Activated T-cell treated with anti-CD3 and anti-CD28 coated beads for 48 hours (primary cell): ENCODE data around the gene FCER1G.

Experiments
- DNase-seq: peaks from one replicate; pipeline ENCODE4 v3.0.0-alpha.2; 2020; ENCODE audit warnings: low read depth

FCER1G gene

DNA sequence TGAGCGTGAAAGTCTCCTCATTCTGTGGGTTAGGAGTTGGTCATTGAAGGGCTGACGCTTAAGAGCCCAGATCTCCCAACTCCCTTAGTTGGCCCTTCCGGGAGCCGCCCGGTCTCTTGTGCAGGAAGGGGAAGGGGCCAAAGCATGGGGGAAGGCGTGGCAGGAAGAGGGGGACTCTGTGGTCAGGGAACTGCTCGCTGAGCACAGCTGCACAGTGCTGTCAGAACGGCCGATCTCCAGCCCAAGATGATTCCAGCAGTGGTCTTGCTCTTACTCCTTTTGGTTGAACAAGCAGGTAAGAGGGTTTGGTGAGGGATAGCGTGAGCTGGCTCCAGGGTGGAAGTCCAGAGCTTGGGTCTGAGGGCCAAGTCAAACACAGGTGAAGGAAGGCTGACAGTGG, at the start of gene FCER1G:
Gene FCER1G (plus strand): TSS at position 220 of the 400 bp plus-strand sequence. CDS start 27 bp downstream, at position 247.
- no peak for DNase-seq

DNA sequence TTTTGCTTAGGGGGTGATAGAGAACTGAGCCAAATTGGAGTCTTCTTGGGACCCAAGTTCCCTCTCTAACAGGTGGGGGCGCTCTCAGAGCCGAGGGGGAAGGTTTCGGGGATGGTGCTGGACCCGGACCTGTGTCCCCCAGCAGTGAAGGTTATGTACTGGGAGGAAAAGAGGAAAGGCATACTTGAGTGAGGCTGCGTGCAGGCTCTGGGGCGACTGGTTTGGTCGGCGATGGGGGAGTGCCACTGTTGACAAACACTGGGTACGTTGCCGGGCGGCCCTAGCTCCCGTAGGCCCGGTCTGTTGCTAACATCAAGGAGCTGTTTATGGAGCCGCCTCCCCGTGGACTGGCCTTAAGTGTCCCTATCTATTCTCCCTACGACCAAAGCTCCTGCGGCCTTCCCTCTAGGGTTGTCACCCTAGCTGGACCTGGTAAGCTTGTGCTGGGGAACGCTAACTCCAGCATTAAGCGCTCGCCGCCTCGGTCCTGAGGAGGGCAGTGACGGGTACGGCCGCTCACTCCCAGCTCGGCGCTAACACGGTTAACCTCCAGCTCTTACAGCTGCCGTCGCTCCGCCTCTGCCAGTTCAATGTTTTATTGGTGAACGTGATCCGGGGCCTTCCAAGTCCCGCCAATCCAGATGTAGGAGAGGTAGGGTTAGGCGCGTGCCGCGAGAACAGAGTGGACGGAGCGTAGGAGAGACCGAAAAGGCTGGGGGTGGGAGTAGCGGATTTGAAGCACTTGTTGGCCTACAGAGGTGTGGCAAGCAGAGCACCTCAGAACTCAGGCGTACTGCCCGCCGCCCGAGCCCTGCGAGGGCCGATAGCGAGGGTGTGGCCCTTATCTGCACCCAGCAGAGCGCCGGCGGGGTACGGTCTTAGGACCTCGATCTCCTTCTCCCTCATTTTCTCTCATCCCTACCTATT, 49.1 kb upstream of the FCER1G start, which contains the start of gene PPOX:
Gene PPOX (plus strand): TSS at position 685 of the 927 bp plus-strand sequence. CDS start 422 bp downstream, outside the sequence.
- peak; percentile 84 for DNase-seq

DNA sequence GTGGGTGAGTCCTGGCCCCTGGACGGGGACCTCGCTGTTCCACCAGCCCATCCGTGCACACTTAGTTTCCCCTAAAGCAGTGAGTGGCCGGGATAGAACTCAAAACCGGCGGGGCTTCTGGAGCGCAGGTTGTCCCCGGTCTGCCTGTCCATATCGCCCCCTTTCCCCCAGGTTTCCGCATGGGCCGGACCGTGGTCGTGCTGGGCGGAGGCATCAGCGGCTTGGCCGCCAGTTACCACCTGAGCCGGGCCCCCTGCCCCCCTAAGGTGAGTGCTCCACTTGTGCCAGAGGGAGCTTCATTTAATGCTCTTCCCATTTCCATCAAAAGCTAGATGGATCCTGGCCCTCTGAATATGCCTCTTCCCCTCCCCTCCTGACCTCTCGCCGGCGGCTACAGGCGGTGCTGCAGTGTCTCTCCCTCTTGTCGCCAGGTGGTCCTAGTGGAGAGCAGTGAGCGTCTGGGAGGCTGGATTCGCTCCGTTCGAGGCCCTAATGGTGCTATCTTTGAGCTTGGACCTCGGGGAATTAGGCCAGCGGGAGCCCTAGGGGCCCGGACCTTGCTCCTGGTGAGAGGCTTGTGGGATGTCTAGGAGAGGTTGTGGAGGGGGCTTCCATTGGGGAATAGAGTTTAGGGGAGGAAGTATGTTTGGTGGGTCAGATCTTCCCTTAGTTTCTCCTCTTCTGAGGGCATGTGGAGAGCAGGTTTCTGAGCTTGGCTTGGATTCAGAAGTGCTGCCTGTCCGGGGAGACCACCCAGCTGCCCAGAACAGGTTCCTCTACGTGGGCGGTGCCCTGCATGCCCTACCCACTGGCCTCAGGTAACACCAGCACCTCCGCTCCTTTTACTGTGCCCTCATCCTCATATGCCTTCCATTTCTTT, 48.2 kb upstream of the FCER1G start:
- DNase-seq = no peak

DNA sequence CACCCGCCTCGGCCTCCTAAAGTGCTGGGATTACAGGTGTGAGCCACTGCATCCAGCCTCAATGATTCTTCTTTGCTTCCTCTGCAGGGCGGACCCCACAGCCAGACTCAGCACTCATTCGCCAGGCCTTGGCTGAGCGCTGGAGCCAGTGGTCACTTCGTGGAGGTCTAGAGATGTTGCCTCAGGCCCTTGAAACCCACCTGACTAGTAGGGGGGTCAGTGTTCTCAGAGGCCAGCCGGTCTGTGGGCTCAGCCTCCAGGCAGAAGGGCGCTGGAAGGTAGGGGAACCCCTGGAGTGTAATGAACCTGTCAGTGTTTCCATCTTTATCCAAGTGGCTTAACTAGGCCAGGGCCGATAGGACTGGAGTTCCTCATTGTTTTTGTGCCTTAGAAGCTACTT, 46.2 kb upstream of the FCER1G start:
- DNase-seq = no peak

DNA sequence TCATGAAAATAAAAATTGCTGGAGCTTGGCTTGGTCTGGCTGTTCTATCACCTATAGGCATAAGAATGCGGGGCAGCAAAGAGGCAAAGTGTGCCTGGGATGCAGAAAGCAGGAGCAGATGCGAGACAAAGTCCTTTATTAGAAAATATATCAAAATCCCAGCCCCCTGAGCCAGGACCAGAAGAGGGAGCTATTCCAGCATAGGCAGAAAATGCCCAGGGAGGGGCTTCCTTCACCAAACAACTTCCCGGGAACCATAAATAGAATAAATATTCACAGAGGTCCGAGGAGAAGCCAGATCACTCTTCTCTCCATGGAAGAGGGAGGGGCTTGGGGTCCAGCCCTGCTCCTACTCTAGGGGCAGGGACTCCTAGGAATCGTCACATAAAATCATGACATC, 43.9 kb upstream of the FCER1G start:
- DNase-seq = no peak

DNA sequence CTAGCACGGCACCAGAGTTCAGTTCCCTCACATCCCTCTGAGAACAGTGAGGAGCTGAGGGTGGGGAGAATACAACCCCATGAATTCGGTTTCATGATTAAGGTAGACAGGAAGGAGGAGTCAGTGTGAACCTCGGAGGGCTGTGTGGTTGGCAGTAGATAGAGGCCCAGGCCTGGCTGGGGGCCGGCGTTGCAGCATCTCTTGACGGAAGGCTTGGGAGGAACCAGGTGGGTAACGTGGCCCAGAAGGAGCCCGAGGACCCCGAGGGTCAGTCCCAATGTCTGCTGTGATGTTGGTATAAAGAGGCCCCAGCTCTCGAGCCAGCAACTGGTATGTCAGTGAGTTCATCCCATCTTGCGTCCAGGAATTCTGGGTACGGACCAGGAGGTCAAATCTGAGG, 43.4 kb upstream of the FCER1G start:
- no peak for DNase-seq

DNA sequence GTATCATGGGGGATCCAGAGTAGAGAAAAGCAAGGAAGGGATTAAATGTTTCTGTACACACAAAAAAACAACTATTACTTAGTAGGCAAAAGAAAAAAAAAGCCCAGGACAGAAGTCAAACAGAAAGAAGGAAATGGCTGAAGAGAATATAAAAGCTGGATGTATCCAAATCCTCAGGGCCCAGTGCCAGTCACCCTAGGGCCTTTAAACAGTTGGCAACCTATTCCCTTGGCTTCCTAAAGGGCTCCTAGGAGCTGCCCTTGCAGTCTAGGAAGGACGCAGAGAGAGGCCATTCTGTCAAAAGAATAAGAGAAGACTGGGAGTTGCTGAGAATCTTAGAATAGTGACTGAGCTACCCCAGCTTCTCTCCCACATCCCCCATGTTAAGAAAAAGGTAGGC, 42.7 kb upstream of the FCER1G start:
- DNase-seq = no peak

DNA sequence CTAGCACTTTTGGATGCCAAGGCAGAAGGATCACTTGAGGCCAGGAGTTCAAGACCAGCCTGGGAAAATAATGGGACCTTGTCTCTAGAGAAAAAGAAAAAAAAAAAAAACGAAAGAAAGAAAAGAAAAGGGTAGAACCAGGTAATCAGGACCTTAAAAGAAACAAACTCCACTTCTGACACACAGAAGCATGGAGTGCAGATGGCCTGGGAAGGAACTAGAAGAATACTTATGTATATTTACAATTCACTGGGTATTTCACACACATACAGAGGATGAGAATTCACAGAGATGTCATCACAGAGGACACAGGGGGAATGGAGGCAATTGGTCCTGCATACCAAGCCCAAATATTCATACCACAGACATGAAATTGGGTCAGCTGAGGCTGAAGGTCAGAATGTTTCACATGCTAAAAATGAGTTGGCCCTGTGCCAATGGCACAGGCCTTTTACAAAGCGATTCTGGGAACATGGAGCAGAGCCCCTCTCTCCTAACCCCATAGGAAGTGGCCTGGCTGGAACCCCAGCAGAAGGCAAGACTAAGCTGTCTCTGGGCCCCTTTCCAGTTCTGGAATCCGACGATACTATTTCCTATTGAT, 42.2 kb upstream of the FCER1G start:
- DNase-seq = no peak

DNA sequence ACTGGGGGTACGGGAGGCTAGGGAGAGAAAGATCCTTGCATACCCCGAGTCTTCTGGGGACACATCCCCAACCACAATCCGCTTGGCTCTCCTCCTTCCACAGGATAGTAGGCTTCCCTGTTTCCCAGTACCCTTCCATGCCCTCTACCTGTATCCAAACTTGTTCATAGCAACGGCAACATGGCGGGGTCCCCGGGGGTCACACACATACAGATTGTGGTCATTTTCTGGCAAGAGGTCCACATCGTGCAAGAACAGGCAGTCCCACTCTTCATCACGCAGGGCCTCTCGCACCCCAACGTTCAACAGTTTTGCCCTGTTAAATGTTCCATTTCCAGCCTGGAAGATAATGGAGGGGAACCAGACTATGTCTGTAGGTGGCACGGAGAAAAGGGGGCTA, 41.4 kb upstream of the FCER1G start:
- DNase-seq = no peak

DNA sequence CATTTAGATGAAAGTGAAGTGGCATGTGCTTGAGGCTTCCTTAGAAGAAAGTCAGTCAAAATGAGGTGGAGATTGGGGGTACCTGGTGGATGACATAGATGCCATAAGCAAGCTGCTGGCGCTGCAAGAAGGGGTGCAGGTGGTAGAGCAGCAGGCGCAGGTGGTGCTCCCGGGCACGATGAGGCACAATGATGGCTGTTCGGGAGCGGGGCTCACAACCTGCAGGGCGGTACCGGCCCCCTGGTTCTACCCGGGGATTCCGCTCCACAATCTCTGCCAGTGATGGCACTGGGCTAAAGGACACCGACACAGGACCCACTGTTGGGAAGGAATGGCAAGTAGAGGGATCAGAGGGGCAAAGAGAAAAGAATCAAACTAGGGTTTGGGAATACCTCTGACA, 40.2 kb upstream of the FCER1G start:
- DNase-seq = no peak

DNA sequence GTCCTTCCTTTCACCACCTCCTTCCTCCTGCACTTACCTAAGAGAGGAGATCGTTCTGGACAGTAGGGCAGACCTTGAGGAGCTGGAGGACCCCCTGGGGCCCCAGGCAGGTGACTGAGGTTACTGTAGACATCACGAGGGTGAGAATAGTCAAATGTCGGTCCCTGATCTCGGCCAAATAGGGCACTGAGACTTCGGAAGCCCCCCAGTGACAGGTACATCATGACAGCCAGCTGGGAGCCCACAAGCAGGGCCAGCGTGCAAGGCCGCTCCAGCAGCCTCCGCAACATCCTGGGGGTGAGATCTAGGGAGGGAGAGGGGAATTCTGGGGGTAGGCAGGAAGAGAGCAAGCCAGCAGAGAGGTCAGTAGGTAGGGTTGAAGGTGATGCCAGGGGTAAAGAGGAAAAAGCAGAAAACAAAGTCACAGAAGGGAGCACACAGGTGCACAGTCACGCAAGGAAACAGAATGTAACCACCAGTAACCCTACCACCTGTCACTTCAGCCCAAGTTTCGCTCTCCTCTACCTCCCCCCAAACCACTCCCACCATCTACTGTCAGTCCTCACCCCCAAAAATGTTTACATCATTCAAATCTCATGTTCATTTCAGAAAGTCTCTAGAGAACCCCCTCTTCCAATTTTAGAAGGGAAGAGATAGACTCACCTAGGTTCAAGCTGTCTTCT, 39.2 kb upstream of the FCER1G start:
- DNase-seq = no peak

DNA sequence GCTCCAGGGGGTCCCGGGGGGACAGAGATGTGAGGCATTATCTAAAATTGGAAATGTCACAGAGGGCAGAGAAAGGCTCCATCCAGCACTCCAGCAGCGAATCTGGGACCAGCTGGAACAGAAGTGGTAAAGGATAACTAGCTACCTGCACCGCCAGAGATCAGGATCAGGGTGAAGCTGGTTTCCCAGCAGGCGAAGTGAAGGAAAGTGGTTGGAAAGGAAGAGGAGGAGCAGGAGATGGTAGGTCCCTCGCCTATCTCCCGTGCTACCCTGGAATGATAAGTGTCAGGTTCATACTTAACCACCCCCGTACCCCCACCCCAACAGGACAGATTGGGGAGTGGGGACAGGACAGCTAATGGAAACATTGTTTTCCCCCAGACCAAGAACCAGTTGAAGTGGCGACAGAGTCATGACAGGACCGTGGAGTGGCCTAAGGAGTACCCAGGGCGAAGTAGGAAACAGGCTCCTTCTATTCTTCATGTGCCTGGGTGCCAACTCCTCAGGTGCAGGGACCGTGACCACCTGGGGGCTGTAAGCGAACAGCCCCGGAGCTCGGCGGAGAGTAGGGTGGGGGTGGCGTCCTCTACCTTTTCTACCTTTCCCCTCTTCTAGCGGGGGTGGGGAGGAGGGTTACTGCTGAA, 38.5 kb upstream of the FCER1G start:
- DNase-seq = no peak

DNA sequence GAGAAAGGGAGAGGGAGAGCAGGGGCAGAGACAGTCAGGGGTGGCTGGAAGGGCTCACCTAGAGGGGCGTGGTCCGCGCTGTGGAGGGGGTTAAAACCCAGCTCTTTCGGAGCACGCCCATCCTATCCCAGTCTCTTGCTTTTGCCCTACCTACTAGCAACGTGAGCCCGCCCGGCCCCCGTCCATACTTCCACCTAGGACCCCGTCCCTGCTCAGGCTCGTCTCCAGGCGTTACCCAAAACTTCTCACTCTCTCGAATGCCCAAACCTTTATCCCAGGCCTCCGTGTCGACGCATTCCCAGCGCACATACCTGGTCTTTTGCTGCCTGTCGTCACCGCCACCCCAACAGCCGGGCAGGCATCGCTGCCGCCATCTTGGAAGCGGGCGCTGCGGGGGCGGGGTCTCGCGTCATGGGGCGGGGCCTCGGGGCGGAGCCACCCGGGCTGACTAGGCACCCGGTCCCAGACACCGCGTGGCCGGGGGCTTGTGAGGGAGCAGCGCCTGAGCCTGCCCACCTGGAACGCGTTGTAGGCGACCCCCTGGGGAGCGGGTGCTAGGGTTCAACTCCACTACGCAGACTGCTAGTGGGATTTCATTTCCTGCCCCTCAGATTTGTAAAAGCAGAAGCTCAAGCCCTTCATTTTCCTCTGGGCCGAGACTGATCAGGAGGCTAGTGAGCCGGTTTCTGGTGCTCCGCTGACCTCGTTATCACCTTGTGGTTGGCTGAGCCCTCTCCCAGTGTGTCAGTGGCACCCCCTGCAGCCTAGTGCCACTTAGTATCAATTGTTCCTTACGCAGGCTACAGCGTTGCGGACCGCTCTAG, 37.8 kb upstream of the FCER1G start, which contains the start of gene B4GALT3:
Gene B4GALT3 (minus strand): TSS at position 396 of the 824 bp plus-strand sequence. CDS start 1,447 bp downstream, outside the sequence.
- DNase-seq = peak; percentile 98

DNA sequence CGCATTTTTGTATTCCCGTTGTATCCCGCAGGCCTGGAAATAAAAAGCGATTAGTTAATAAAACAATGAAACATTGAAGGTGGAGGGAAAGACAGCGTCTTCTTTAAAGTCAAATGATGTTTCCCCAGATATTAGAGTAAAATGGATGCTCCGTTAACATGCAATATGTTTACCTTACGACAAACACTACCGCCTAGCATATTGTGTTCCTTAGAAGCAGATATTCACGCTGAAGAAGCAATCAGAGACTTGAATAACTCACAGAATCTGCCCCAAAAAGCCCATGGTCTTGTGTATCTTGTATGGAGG, 37.2 kb upstream of the FCER1G start:
- DNase-seq = no peak

DNA sequence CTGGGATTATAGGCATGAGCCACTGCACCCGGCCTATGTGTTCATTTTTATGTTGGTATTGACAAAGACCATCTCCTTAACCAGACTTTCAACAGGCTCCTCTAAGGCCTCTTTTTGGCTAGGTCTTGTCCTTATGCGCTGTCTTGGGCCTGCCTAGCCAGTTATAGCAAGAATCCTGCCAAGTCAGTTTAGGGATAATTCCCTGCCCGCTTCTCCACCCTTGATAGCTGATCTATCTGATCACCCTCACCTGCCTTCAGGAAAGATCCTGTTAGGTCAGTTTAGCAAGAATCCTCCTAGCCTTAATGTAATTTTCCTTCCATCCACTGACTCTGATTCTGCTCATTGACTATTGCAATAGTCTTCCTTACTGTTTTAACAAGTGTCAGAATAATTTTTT, 35.4 kb upstream of the FCER1G start:
- no peak for DNase-seq

DNA sequence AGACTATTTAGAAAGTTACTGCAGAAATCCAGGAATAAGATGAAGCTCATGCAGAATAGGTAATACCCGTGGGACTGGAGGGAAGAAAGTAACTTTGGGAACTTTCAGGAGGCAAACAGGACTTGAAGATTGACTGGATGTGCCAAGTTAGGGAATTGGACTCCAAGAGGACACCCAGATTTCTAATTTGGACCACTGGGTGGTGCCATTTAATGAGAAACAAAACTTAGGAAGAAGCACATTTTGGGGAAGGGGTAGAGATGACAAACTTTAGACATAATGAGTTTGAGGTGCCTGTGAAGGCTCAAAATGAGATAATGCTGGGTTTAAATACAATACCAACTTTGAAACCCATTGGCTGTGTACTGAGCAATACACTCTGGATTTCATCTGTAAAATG, 34.5 kb upstream of the FCER1G start:
- DNase-seq = no peak

DNA sequence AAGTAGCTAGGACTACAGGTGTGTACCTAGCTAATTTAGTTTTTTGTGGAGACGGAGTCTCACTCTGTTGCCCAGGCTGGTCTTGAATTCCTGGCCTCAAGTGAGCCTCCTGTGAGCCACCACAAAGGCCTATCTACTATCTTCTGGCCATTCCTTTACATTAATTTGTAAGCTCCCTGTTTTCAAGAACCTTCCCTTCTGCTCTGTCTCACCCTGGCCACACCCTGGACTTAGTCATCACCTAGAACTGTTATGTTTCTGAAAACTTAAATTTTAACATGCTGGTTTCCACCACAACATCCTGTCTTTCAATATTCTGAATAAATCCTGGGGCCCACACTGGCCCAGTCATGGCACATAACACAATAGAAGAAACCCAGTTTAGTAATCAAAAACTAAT, 32.9 kb upstream of the FCER1G start:
- peak; percentile 47 for DNase-seq

DNA sequence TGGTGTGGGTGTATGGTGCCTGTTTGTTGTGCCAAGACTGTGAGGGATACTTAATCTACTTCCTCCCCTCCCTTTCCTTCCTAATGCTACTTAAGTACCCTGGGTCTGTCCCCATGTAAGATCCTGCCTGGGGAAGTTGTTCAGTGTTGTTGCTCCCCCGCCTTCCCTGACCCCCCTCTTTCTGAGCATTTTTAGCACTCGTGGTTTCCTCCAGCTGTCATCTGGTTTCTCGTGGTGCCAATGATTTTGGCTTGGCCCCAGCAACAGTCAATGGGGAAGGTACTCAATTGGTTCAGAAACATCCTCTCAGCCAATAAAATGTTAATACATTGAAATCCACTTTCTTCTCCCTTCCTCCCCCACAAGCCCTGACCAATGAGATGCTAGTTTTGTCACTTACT, 29.8 kb upstream of the FCER1G start:
- peak; percentile 55 for DNase-seq

DNA sequence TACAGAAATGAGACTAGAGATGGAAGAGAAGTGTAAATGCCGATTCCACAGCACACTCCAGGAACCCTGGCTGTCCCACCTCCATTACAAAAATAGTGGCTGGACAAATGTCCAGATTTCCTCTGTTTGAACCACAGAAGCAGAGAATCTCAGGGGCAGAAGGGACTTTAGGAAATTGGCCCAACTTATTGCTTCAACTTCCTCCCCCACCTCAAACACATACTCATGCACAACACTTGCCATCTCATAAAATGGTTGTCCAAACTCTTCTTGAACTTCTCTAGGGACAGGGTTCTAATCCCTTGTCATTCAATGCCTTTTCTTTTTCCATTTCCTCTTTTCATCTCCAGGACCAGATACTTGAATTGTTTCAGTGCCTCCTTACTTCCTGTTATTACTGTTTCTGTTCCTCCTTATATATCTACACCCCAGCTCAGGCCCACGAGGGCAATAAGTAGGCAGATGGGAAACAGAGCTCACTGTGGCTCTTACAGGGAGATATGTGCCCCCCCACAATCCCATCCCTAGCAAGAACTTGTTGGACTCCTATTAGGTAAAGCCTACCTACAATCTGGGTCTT, 29.3 kb upstream of the FCER1G start:
- DNase-seq = no peak

DNA sequence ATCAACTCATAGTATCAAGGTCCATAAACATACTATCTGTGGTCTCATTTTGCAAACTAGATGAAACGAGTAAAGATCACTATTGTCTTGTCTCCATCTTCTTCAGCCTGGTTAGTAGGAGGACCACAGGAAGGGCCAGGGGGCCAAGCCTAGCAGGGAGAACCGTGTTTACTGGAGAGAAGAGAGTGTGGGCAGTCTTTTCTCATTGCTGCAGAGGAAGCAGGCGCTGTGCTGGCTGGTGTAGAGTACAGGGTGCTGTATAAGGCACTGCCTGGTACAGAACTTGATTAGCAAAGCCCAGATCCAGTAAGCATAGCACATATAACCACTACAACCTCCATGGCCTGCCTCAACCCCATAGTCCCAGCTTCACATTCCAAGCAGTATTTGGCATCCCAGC, 27.8 kb upstream of the FCER1G start:
- DNase-seq = no peak
